ENCODE results near the gene MBP. TPM values are rescaled to one million over a fixed set of nuclear protein-coding genes. Genes with fewer than 3 reads are reported as not detected.

The MBP gene
- total and polyA plus RNA-seq, 2 donors (not counting 3 experiments of a cell fraction or from before 2014, with no cell fraction given), result 1.7 to 2.3 TPM

GRCh38 chr18:76992226-76993084, 140.1 kb downstream of the MBP start:
- Histone ChIP-seq H3K27ac (ENCODE audit: insufficient read depth, low read depth, low read length) (no peak overlapping the region), H3K36me3 (ENCODE audit: control insufficient read depth in 2 of 2, extremely low read depth in 1 of 2, insufficient read depth in 2 of 2, low read length in 2 of 2) (no peaks in the 10 kb centered on the region), H3K9me3 (replicated peaks; ENCODE audit: control insufficient read depth, insufficient read depth, low read length) (no peaks in the 10 kb centered on the region), H3K79me2 (ENCODE audit: control insufficient read depth, insufficient read depth, low read length) (no peaks in the 10 kb centered on the region), H3K9ac (replicated peaks; ENCODE audit: extremely low read depth, insufficient read depth, low read length) (no peak overlapping the region), H2AFZ (ENCODE audit: low read depth, low read length) (no peak overlapping the region), H3K4me1 (ENCODE audit: control insufficient read depth, extremely low read depth, insufficient read depth, low read length) (no peaks in the 10 kb centered on the region), H3K27me3 (ENCODE audit: control insufficient read depth in 2 of 2, insufficient read depth in 2 of 2, low read length in 2 of 2) (peaks cover 4 to 15% of the 10 kb centered on the region in 2 experiments), H3K4me3 (replicated peaks in 1 of 3; ENCODE audit: insufficient read depth in 1 of 3, low read depth in 1 of 3, low read length in 3 of 3) (no peak overlapping the region), H4K20me1 (replicated peaks; ENCODE audit: control insufficient read depth, extremely low read depth, insufficient read depth, low read length) (no peaks in the 10 kb centered on the region), H3K4me2 (ENCODE audit: insufficient read depth, low read length) (no peak overlapping the region), H3K9me1 (replicated peaks; ENCODE audit: control insufficient read depth, extremely low read depth, insufficient read depth, low read length) (no peaks in the 10 kb centered on the region)
- POLR2A ChIA-PET, result no interaction called here
- TF ChIP-seq CTCF (IDR thresholded peaks at IDR 0.05; ENCODE audit: extremely low read depth in 1 of 2, insufficient read depth in 1 of 2, low read depth in 1 of 2, low read length in 2 of 2), result no peak
- TF ChIP-seq GATA2 (IDR thresholded peaks at IDR 0.05; ENCODE audit: insufficient read depth, insufficient read length, low read depth, low read length), result no peak
- TF ChIP-seq JUN (IDR thresholded peaks at IDR 0.05; ENCODE audit: borderline replicate concordance, insufficient read depth, insufficient read length, low read depth), result no peak
- TF ChIP-seq, protein P1, sequence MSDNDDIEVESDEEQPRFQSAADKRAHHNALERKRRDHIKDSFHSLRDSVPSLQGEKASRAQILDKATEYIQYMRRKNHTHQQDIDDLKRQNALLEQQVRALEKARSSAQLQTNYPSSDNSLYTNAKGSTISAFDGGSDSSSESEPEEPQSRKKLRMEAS (IDR thresholded peaks at IDR 0.05; ENCODE audit: insufficient read depth, insufficient read length), result no peak
- TF ChIP-seq EZH2 (IDR thresholded peaks at IDR 0.05; ENCODE audit: borderline replicate concordance, low read depth, low read length, severe bottlenecking), result no peak
- no peak for TF ChIP-seq POLR2AphosphoS5 (IDR thresholded peaks at IDR 0.05; ENCODE audit: insufficient read depth, low read depth, low read length)
- intact Hi-C loops (cut with micrococcal nuclease) (no loop called here), dilution Hi-C loops (cut with MboI; ENCODE audit: extremely low pct_ligation_motif_present, low sequenced_read_pairs) (no loop called here)
- CTCF ChIA-PET, result interaction anchor here (0.5 to 1.2 kb wide), 4 partner anchors 8 to 1741 kb away, joined by 3 to 6 read pairs (median 3); no protein-coding TSS in a partner anchor
- no peak for DNase-seq (ENCODE audit: low read depth, low spot score)
- BruUV-seq (replicated peaks), result no TSS peak
- FAIRE-seq, result no peak

Data from endothelial cell of umbilical vein (primary cell).